Measurements from ENCODE around the gene NR2F1. TPM values are rescaled to one million over a fixed set of nuclear protein-coding genes. Genes with fewer than 3 reads are reported as not detected.
"Not testable (repeated sequence)": the region's sequence is repeated elsewhere in the genome, so short reads cannot be mapped to it uniquely, and the experiment has no call there.

The NR2F1 gene
- 2.1 TPM for total RNA-seq (ENCODE audit: unreplicated experiment)
- long read RNA-seq = 0 reads

GRCh38 chr5:93582677-93583438, at the start of gene NR2F1:
Gene NR2F1 (plus strand): TSS chr5:93583222. CDS start chr5:93585024, 1,802 bp downstream.
- no peaks in the 10 kb centered on the region for H3K9me3 Mint-ChIP-seq (ENCODE audit: unreplicated experiment)
- H3K27ac Mint-ChIP-seq (ENCODE audit: unreplicated experiment) = no peak within 1 kb of the TSS
- no peak for DNase-seq (ENCODE audit: low spot score)
- H3K4me3 Mint-ChIP-seq (ENCODE audit: unreplicated experiment) = no peak within 1 kb of the TSS
- H3K36me3 Mint-ChIP-seq (ENCODE audit: low read depth, unreplicated experiment) = peaks cover 7% of the 10 kb centered on the region
- peaks cover 29% of the 10 kb centered on the region for H3K4me1 Mint-ChIP-seq (ENCODE audit: unreplicated experiment)
- TF ChIP-seq CTCF (IDR thresholded peaks at IDR 0.05; ENCODE audit: unreplicated experiment) = no peak
- peaks cover 29% of the 10 kb centered on the region for H3K27me3 Mint-ChIP-seq (ENCODE audit: unreplicated experiment)

GRCh38 chr5:93545872-93546271, 37.1 kb upstream of the NR2F1 start:
- DNase-seq (ENCODE audit: low spot score) = no peak
- Mint-ChIP-seq H3K4me3 (ENCODE audit: unreplicated experiment) (no peak overlapping the region), H3K36me3 (ENCODE audit: low read depth, unreplicated experiment) (no peaks in the 10 kb centered on the region), H3K27me3 (ENCODE audit: unreplicated experiment) (no peaks in the 10 kb centered on the region), H3K27ac (ENCODE audit: unreplicated experiment) (no peak overlapping the region), H3K9me3 (ENCODE audit: unreplicated experiment) (no peaks in the 10 kb centered on the region), H3K4me1 (ENCODE audit: unreplicated experiment) (no peaks in the 10 kb centered on the region)
- TF ChIP-seq CTCF (IDR thresholded peaks at IDR 0.05; ENCODE audit: unreplicated experiment) = no peak

GRCh38 chr5:93549594-93549993, 33.4 kb upstream of the NR2F1 start:
- DNase-seq (ENCODE audit: low spot score); H3K4me1 Mint-ChIP-seq (ENCODE audit: unreplicated experiment); H3K27me3 Mint-ChIP-seq (ENCODE audit: unreplicated experiment); H3K36me3 Mint-ChIP-seq (ENCODE audit: low read depth, unreplicated experiment); H3K4me3 Mint-ChIP-seq (ENCODE audit: unreplicated experiment); H3K9me3 Mint-ChIP-seq (ENCODE audit: unreplicated experiment); H3K27ac Mint-ChIP-seq (ENCODE audit: unreplicated experiment): not testable (repeated sequence)

- H3K4me3 Mint-ChIP-seq (ENCODE audit: unreplicated experiment) = no peak overlapping the region
- no peaks in the 10 kb centered on the region for H3K4me1 Mint-ChIP-seq (ENCODE audit: unreplicated experiment)
- no peak for TF ChIP-seq CTCF (IDR thresholded peaks at IDR 0.05; ENCODE audit: unreplicated experiment)
- H3K9me3 Mint-ChIP-seq (ENCODE audit: unreplicated experiment) = no peaks in the 10 kb centered on the region
- H3K36me3 Mint-ChIP-seq (ENCODE audit: low read depth, unreplicated experiment) = no peaks in the 10 kb centered on the region
- no peaks in the 10 kb centered on the region for H3K27me3 Mint-ChIP-seq (ENCODE audit: unreplicated experiment)
- H3K27ac Mint-ChIP-seq (ENCODE audit: unreplicated experiment) = no peak overlapping the region
- DNase-seq (ENCODE audit: low spot score) = no peak
Measured at GRCh38 chr5:93557021-93557604, 25.9 kb upstream of the NR2F1 start.

- H3K27ac Mint-ChIP-seq (ENCODE audit: unreplicated experiment) = no peak overlapping the region
- peaks cover 6% of the 10 kb centered on the region for H3K4me1 Mint-ChIP-seq (ENCODE audit: unreplicated experiment)
- no peaks in the 10 kb centered on the region for H3K36me3 Mint-ChIP-seq (ENCODE audit: low read depth, unreplicated experiment)
- peaks cover under 1% of the 10 kb centered on the region for H3K27me3 Mint-ChIP-seq (ENCODE audit: unreplicated experiment)
- no peak for TF ChIP-seq CTCF (IDR thresholded peaks at IDR 0.05; ENCODE audit: unreplicated experiment)
- no peak overlapping the region for H3K4me3 Mint-ChIP-seq (ENCODE audit: unreplicated experiment)
- no peak for DNase-seq (ENCODE audit: low spot score)
- no peaks in the 10 kb centered on the region for H3K9me3 Mint-ChIP-seq (ENCODE audit: unreplicated experiment)
Measured at GRCh38 chr5:93566091-93566490, 16.9 kb upstream of the NR2F1 start.
